HUES64 (cell line): ENCODE results near the gene WNT16.
"Not testable (repeated sequence)": the region's sequence is repeated elsewhere in the genome, so short reads cannot be mapped to it uniquely, and the experiment has no call there.

Source experiments
- H3K27ac ChIP-seq: 2 replicates; pipeline ENCODE4 v1.7.0; 2013; ENCODE audit warnings: low read depth, low read length, inconsistent platforms
- H3K27me3 ChIP-seq: 2 replicates; pipeline ENCODE4 v1.6.1; 2013; ENCODE audit warnings: mild to moderate bottlenecking, low read length; ENCODE audit not compliant: insufficient read depth
- H3K36me3 ChIP-seq: 2 replicates; pipeline ENCODE4 v1.6.1; 2013; ENCODE audit warnings: mild to moderate bottlenecking, low read length; ENCODE audit not compliant: insufficient read depth
- H3K4me1 ChIP-seq: 2 replicates; pipeline ENCODE4 v1.6.1; 2013; ENCODE audit warnings: mild to moderate bottlenecking, low read length, moderate library complexity; ENCODE audit not compliant: insufficient read depth
- H3K4me3 ChIP-seq: 2 replicates; pipeline ENCODE4 v1.5.1; 2013; ENCODE audit warnings: mild to moderate bottlenecking, low read length, moderate library complexity
- H3K9ac ChIP-seq: 2 replicates; pipeline ENCODE4 v1.6.1; 2013; ENCODE audit warnings: mild to moderate bottlenecking, low read depth, low read length
- H3K9me3 ChIP-seq: 2 replicates; pipeline ENCODE4 v1.6.1; 2013; ENCODE audit warnings: low read depth, low read length; ENCODE audit not compliant: insufficient read depth
- WGBS: fragments of 150-250, 120-280 bp; methylation state at CpG from one replicate; pipeline ENCODE4 v1.1.7; 2013; ENCODE audit warnings: missing lambda C conversion rate; 5-methylcytosine and 5-hydroxymethylcytosine counted together

WNT16 gene

DNA sequence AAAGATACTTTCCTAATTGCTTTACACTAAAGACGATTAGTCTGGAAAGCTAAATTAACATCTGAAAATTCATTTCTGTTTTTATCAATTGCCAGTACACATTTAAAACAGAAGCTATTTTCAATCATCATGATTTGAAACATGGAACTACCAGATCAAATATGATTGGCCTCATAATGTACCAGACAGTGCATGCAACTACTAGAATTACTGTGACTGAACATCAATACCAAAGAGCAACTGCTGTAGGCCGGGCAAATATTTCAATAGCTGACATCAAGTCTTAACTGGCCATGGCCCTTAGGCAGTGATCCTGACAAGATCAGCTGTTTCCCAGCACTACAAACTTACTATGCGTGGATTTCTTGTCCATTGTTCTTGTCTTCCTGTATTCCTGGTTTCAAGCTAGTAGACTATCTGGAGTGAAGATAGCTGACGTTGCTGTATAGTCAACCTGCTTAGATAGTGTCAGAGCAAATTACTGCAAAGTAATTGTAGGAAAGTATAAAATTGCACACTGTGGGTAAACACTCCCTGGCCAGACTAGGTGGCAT, 21.7 kb upstream of the WNT16 start:
- Histone ChIP-seq H3K4me1 (no peaks in the 10 kb centered on the region), H3K36me3 (no peaks in the 10 kb centered on the region)
- 92% methylated on average over 4 of the region's 4 CpGs for WGBS

GRCh38 chr7:121313220-121313792, 15.5 kb upstream of the WNT16 start:
- no peak overlapping the region for H3K9ac ChIP-seq
- no peaks in the 10 kb centered on the region for H3K4me1 ChIP-seq
- H3K9me3 ChIP-seq, result 0 out of 2 replicates have a peak, but pooled peaks cover 2% of the 10 kb centered on the region
- no peaks in the 10 kb centered on the region for H3K36me3 ChIP-seq
- no peak overlapping the region for H3K27ac ChIP-seq
- H3K4me3 ChIP-seq, result no peak overlapping the region
- 95% methylated on average over 2 of the region's 3 CpGs for WGBS
- no peaks in the 10 kb centered on the region for H3K27me3 ChIP-seq

More for the DNA sequence above, 21.7 kb upstream of the WNT16 start:
- H3K4me3 ChIP-seq, result no peak overlapping the region
- no peaks in the 10 kb centered on the region for H3K27me3 ChIP-seq
- 0 out of 2 replicates have a peak, but pooled peaks cover 2% of the 10 kb centered on the region for H3K9me3 ChIP-seq
- H3K27ac ChIP-seq, result no peak overlapping the region
- H3K9ac ChIP-seq, result no peak overlapping the region

DNA sequence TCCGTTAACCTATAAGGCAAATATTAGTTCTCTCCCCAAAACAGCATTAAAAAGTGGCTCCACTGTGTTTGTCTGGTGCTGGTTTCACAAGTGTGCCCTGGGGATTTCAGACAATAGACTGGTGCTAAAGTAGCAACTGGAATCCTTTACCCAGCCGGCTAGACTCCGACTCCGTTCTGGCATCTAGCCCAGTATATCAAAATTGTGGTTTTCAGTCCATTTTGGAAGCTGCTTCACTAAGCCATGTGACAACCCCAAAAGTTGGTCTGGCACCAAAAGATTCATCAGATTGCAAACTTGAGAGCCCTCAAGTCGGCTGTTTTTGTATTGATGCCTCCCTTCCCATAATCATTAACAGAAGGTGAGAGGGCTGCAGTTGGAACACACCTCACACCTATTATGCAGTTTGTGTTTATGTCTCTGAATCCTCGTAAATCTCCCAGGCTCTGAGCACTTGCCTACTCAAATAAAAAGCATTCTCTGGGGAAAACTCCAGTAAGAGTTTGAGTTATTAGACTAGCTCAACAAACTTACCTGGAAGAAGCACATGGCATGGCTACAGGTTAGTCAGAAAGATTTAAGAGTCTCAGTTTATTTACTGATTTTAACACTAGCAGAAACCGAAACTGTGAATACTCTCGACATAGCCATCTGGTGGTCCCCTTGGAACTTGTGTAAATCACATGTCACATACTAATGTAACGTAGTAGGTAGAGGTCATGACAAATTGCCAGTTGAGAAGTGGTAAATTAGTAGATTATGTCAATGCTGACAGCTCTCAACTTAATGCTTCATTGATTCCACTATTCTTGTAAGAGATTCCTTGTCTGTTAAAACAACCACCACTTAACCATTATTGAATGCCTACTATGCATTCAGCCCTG, 14.8 kb upstream of the WNT16 start:
- H3K27ac ChIP-seq, result no peak overlapping the region
- no peaks in the 10 kb centered on the region for H3K27me3 ChIP-seq
- WGBS, result 94% methylated on average over 9 of the region's 9 CpGs
- no peak overlapping the region for H3K4me3 ChIP-seq
- no peaks in the 10 kb centered on the region for H3K4me1 ChIP-seq
- 0 out of 2 replicates have a peak, but pooled peaks cover 2% of the 10 kb centered on the region for H3K9me3 ChIP-seq
- H3K36me3 ChIP-seq, result no peaks in the 10 kb centered on the region
- H3K9ac ChIP-seq, result no peak overlapping the region

DNA sequence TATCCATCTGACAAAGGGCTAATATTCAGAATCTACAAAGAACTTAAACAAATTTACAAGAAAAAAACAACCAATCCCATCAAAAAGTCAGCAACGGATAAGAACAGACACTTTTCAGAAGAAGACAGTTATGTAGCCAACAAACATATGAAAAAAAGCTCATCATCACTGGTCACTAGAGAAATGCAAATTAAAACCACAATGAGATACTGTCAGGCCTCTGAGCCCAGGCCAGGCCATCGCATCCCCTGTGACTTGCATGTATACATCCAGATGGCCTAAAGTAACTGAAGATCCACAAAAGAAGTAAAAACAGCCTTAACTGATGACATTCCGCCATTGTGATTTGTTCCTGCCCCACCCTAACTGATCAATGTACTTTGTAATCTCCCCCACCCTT, 13.6 kb upstream of the WNT16 start:
- WGBS, result 94% methylated on average over 2 of the region's 3 CpGs
- not testable (repeated sequence) for H3K27ac ChIP-seq, H3K9me3 ChIP-seq, H3K36me3 ChIP-seq, H3K4me3 ChIP-seq, H3K9ac ChIP-seq, H3K27me3 ChIP-seq, H3K4me1 ChIP-seq

DNA sequence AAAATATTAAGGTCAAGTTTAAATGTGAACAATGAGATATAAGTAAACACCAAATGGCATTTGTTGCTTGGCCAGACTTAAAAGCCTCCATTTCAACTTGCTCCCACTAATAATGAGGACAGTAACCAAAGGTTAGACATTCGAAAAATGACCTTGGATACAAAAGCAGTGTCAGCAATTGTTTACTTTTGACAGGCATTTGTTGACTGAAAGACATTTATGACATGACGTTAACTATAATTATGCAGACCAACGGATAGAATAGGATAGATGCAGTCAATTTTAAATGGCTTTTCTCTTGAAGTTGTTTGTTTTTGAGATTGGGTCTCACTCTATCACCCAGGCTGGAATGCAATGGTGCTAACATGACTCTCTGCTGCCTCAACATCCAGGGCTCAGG, 6.3 kb upstream of the WNT16 start:
- H3K9me3 ChIP-seq, result no peaks in the 10 kb centered on the region
- H3K36me3 ChIP-seq, result no peaks in the 10 kb centered on the region
- H3K27me3 ChIP-seq, result no peaks in the 10 kb centered on the region
- H3K9ac ChIP-seq, result no peak overlapping the region
- WGBS, result 92% methylated on average over 3 of the region's 3 CpGs
- no peak overlapping the region for H3K27ac ChIP-seq
- no peaks in the 10 kb centered on the region for H3K4me1 ChIP-seq
- no peak overlapping the region for H3K4me3 ChIP-seq

DNA sequence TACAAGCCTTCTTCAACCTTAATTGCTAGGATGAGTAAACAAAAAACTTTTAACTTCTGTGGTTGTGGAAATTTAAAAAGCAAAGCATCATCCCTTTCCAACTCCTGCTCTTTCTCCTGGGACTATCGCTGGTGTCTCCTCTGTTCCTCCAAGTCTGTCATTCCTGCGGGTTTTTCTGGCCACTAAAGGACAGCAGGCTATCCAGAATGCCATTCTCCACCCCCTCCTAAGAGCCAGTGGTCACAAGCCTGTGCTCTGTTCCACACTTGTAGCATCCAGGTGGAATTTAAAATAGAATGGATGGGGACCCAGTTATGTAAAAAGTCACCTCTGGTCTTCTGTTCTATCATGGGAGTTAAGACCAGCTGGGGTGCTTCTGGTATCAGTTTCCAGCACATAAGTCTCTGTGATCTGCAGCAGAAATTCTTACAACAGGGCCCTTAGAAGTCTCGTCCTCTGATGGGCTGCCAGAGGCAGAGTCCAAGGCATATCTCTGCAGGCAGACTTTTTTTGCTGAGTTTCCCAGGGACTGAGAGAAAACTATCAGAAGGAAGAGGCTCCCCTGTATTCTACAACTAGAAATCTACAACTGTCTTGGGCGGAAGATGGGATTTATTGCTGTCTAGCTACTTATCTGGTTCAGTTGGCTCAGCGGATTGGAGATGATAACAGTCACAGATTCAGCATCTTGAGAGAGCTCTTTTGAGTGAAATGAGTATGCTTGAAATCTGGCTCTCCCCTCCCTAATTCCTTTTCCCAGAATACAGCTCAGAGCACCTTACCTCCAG, 5.1 kb upstream of the WNT16 start:
- no peaks in the 10 kb centered on the region for H3K4me1 ChIP-seq
- 86% methylated on average over 5 of the region's 5 CpGs for WGBS
- H3K27me3 ChIP-seq, result peaks cover 12% of the 10 kb centered on the region
- H3K9ac ChIP-seq, result no peak overlapping the region
- H3K4me3 ChIP-seq, result no peak overlapping the region
- H3K36me3 ChIP-seq, result no peaks in the 10 kb centered on the region
- H3K27ac ChIP-seq, result no peak overlapping the region
- H3K9me3 ChIP-seq, result no peaks in the 10 kb centered on the region

- no peaks in the 10 kb centered on the region for H3K36me3 ChIP-seq
Measured at GRCh38 chr7:121327671-121328070, 1.1 kb upstream of the WNT16 start.

DNA sequence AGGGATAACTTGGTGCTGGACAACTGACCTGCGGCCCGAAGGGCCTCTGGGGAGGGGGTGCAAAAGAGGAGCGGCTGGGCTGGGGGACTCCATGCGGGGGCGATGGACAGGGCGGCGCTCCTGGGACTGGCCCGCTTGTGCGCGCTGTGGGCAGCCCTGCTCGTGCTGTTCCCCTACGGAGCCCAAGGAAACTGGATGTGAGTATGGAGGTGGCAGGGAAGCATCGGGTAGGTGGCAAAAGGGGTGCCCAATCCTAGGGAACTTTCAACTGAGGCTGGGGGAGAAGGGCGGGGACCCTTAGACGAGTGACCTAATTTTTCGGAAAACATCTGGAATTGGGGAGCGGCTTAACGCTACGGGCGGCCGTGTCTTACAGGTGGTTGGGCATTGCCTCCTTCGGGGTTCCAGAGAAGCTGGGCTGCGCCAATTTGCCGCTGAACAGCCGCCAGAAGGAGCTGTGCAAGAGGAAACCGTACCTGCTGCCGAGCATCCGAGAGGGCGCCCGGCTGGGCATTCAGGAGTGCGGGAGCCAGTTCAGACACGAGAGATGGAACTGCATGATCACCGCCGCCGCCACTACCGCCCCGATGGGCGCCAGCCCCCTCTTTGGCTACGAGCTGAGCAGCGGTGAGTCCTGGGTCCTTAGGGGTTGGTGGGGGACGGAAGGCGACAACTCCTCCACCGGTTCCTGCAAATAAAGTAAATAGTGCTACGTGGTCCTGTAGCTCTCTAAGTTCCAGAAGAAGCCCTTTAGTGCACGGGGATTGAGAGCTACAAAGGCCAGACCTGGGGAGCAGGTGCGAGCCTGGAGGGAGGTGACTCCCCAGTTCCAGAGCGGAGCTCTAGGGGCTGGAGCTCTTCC, 622 bp downstream of the WNT16 start:
- Histone ChIP-seq H3K4me1 (peaks cover 5% of the 10 kb centered on the region; the same call in 1 of the 2 replicates), H3K27me3 (peaks cover 51% of the 10 kb centered on the region), H3K36me3 (no peaks in the 10 kb centered on the region), H3K9ac (peak overlapping the region; percentile 25; the same call in 1 of the 2 replicates), H3K9me3 (no peaks in the 10 kb centered on the region), H3K4me3 (peak overlapping the region; percentile 68), H3K27ac (no peak overlapping the region)
- 14% methylated on average over 47 of the region's 47 CpGs for WGBS

More at GRCh38 chr7:121327671-121328070, 1.1 kb upstream of the WNT16 start:
- Histone ChIP-seq H3K4me1 (peaks cover 5% of the 10 kb centered on the region; the same call in 1 of the 2 replicates), H3K27me3 (peaks cover 51% of the 10 kb centered on the region), H3K27ac (no peak overlapping the region), H3K9ac (no peak overlapping the region), H3K4me3 (no peak overlapping the region), H3K9me3 (no peaks in the 10 kb centered on the region)
- WGBS, result 89% methylated on average over 5 of the region's 5 CpGs

- peak overlapping the region; percentile 68 for H3K4me3 ChIP-seq
- H3K9me3 ChIP-seq, result no peaks in the 10 kb centered on the region
- H3K36me3 ChIP-seq, result no peaks in the 10 kb centered on the region
- peaks cover 51% of the 10 kb centered on the region for H3K27me3 ChIP-seq
- H3K9ac ChIP-seq, result no peak overlapping the region
- peaks cover 5% of the 10 kb centered on the region; the same call in 1 of the 2 replicates for H3K4me1 ChIP-seq
- under 1% methylated on average over 51 of the region's 52 CpGs for WGBS
- no peak overlapping the region for H3K27ac ChIP-seq
Measured at GRCh38 chr7:121330053-121330833, 1.4 kb downstream of the WNT16 start.

GRCh38 chr7:121331048-121331447, 2.2 kb downstream of the WNT16 start:
- peaks cover 5% of the 10 kb centered on the region; the same call in 1 of the 2 replicates for H3K4me1 ChIP-seq
- H3K27ac ChIP-seq, result no peak overlapping the region
- H3K9ac ChIP-seq, result no peak overlapping the region
- peaks cover 51% of the 10 kb centered on the region for H3K27me3 ChIP-seq
- 96% methylated on average over 4 of the region's 4 CpGs for WGBS
- no peak overlapping the region for H3K4me3 ChIP-seq
- H3K9me3 ChIP-seq, result no peaks in the 10 kb centered on the region
- no peaks in the 10 kb centered on the region for H3K36me3 ChIP-seq
